Dedifferentiated amniotic fluid mesenchymal stem cell (primary cell): ENCODE data around the gene RGS13.

Source experiments
- DNase-seq: peaks from one replicate; pipeline ENCODE4 v3.0.0-alpha.2; 2016; ENCODE audit errors: extremely low spot score

Gene RGS13

GRCh38 chr1:192635939-192636338 lies at the start of gene RGS13:
Gene RGS13 (plus strand): TSS chr1:192636147. CDS start chr1:192644335, 8,188 bp downstream.
- no peak for DNase-seq

DNA sequence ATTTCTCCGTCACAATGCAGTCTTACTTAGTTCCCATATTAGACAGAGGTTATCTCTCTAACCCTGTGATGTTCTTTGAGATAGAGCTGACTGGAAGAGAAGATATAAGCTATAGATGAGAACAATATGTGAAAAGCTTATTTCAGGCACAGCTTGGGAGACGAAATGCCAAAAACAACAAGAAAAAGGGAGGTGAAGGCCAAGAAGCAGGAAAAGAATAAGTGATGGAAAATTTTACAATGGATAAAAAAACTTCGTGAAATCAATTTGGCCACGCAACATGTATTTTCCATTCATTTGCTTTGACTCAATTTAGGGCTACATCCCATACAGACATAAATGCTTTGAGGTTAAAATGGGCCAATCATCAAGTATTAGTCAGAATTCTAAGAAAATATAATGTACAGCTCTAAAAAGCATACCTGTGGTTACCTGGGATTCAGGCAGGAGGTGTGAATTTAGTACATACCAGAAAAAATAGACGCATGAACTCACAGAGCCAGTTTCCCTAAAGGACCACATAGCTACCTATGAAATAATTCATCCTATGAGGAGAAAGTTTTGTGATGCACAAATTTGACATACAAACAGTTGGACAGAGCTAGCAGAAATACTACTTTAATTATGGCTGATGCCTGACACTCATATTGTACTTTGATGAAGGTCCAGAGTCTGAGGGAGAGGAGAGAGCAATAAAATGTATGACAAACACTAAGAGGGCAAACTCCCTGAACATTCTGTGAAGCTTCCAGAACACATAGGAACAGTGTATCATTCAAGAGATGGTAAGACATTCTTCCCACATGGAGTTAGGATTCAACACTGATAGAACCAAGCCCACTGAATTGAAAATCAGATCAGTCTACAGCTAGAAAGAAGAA lies 48.3 kb upstream of the RGS13 start:
- no peak for DNase-seq

GRCh38 chr1:192588546-192588945 lies 47.4 kb upstream of the RGS13 start:
- no peak for DNase-seq

GRCh38 chr1:192589813-192590212 lies 46.1 kb upstream of the RGS13 start:
- no peak for DNase-seq

GRCh38 chr1:192592517-192592916 lies 43.4 kb upstream of the RGS13 start:
- DNase-seq, result no peak

DNA sequence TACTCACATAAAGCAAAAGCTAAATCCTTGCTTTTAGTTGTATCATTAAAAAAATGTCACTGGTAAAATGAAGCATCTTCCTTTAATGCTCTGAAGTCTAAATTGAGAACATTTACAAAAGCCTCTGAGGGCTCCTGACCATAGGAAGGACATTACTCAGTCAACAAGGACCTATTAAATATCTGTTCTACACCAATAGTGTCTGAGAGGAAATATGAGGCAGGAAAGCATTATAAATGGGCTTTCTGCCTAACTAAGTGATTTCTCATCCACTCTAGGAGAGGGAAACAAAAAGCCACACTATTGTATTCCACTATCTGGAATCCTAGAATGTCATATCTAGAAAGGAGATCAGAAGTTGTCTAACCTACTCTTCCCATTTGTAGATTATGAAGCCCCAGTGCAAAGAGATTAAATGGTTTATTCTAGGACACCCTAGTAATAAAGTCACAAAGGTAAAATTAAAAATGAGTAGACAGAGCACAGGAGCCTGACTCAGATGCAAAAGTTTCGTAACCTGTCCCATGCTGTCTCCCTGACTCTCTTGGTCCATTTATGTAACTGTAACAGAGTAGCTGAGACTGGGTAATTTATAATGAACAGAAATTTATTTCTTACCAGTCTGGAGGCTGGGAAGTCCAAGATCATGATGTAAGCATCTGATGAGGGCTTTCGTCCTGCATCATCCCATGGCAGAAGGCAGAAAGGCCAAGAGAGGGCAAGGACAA lies 42.8 kb upstream of the RGS13 start:
- DNase-seq, result no peak

- DNase-seq, result no peak
Observed at GRCh38 chr1:192595299-192595698, 40.6 kb upstream of the RGS13 start.

DNA sequence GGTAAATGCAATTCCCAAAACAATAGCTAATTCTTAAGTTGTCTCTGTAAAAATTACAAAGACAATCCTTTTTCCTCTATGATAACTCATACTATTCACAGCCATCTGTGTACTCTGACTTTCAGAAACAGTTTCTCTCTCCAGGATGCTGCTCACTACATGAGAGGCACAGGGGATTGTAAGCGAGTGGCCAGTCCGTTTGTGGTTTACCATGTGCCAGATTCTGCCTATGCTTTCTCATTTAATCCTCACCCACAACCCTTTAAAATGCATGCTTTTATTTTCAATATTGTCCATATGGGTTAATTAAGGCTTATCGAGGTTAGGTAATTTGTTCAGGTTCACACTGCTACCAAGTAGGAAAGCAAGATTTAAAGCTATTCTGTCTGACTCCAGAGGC lies 37.4 kb upstream of the RGS13 start:
- no peak for DNase-seq

DNA sequence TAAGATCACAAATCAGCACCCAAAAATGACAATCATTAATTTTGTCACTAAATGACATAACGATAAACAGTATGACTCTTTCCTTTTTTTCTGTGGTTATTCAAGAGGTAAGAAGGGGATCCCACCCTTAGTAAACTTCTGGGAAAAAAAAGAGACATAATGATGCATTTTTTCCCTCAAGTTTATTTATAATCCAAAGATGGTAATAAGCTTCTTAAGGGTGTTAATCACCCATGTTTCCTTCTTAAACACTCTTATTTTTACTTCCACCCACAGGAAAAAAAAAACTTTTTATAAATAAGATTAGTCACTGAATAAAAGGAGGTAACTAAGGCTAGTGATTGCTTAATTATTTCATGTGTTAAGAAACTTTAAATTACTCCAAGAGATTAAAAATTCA lies 35.7 kb upstream of the RGS13 start:
- no peak for DNase-seq

- no peak for DNase-seq
Observed at GRCh38 chr1:192601143-192601542, 34.8 kb upstream of the RGS13 start.

DNA sequence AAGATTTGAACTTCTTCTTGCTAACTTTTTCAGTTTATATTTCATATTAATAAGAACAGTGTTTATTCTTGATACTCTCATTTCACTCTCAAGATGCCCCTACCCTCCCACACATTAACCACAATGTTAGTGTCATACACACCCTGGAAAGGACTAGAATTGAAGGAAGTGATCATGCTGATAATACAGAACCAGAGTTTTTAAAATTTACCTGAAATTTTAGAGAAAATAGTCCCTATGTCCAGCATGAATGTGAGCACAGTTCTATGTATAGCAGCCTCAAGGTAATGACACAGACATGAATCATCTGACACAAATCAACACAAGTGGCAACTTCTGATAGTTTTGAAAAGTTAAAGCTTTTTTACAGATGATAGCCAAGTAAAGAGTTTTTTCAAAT lies 34.4 kb upstream of the RGS13 start:
- no peak for DNase-seq

GRCh38 chr1:192602757-192603156 lies 33.2 kb upstream of the RGS13 start:
- no peak for DNase-seq

GRCh38 chr1:192603218-192603787 lies 32.6 kb upstream of the RGS13 start:
- DNase-seq, result no peak

DNA sequence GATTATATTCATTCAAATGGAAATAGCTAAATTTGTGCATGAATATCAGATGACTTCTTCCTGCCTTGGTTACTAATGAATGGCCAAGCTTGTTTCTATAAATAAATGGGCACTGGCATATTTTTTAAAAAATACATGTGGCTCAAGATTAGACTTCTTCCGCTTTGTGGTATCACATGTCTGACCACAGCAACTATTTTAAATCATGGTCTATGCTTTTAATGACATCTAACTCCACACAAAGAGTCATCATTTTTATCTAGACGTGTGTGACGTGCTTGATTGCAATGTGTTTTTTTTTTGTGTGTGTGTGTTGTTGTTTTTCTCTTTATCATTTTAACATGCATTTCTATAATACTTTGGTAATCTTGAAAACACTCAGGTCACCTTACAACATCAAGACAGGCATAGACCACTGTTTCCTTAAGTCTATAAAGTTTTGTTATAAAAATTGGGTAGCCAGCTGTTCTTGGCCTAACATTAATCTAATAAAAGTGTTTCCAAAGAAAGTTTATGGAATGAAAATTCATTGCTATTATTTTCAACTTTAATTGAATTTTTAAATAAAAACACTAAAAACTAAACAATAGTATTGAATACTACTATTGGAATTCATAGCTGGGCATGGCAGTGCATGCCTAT lies 30.8 kb upstream of the RGS13 start:
- DNase-seq, result no peak

- no peak for DNase-seq
Observed at GRCh38 chr1:192608671-192609070, 27.3 kb upstream of the RGS13 start.

DNA sequence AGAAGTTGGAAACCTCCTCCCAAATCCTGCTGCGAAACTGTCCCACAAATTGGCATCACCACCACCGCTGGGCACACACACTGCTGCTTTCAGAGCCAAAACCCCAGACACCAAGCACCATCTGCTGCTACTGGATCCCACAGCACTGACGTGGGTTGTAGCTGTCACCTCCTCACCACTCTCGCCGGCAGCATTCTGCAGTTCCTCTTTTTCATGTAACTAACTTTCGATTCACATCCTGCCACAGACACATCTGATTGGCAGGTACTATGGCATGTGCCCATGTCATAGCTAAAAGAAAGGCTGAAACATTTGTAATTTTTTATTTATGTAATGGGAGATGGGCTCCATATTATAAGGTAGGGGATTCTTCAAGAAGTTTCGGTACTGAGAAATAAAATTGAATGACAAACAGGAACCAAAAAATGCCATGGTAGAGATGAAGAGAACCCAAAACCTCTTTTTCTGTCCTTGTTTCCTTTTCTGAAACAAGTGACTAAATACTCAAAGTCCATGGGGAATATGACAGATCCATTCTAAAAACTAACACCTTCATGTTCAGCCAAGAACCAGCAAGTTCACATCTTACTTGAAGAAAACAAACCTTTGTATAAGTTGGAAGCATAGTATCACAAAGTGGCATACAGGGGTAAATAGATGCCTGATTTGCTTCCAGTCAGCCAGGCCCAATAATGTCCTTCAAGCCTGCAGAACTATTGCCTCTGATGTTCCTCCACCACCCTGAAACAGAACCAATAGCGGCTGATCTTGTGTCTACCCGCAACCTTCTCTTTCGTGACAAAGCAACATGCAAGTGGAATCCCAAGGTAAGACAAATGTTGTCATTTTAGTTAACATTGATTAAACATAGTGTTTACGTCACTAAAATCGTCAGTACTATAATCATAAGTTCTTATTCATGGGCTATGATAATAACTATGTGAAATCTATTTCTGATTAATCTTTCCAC lies 26.6 kb upstream of the RGS13 start:
- no peak for DNase-seq

DNA sequence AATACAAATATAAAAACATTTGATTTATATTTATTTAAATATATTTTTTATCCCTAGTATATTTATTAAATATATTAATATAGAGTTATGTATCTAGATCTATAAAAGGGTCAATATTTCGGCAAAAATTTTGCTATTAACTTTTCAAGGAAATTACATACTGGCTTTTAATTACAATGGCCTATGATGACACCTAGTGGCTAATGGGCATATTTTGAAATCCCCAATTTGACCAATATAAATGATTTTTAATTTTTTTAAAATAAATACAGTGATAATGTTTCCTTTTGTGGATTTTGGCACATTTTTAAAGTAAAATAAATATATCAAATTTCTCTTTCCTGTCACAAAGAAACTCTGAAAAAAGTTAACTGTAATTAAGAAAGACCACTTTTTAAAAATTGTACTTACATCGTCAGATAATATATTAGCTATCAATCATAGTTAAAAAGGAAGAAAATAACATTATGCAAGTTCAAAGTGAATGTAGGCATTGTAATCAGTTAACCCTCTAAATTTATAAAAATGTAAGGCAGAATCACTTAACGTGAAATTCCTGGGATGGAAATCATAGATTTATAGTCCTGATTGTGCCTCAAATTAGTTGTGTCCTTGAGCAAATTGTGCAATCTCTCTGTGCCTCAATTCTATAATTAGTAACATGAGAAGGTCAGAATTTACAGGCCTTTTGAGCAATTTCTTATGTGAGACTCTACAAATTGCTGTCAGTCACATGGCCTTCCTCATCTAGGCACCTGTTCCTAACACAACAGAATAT lies 25.6 kb upstream of the RGS13 start:
- DNase-seq, result peak; percentile 62

GRCh38 chr1:192615055-192615454 lies 20.9 kb upstream of the RGS13 start:
- DNase-seq, result no peak

- no peak for DNase-seq
Observed at GRCh38 chr1:192620071-192620635, 15.8 kb upstream of the RGS13 start.
